OCI-LY1 (cell line): ENCODE data around the gene CFAP97.

ENCODE experiments used
- CTCF ChIP-seq: fragments of 200-600 bp; sonication (generic), shearing (Covaris generic); IDR thresholded peaks from 2 replicates; pipeline ENCODE4 v1.5.1; 2017; ENCODE audit warnings: mild to moderate bottlenecking, antibody characterized with exemption, low read length, moderate library complexity, mixed read lengths
- EZH2 ChIP-seq: fragments of 200-600 bp; sonication (generic), shearing (Covaris generic); IDR thresholded peaks from 2 replicates; pipeline ENCODE4 v1.8.0; 2017; ENCODE audit warnings: borderline replicate concordance, mixed run types, mild to moderate bottlenecking, antibody characterized with exemption, low read length, moderate library complexity, mixed read lengths

- TF ChIP-seq CTCF = no peak
- no peak for TF ChIP-seq EZH2
Measured at GRCh38 chr4:185124006-185124405, 79.8 kb downstream of the CFAP97 start.
